HG03060 (cell line): ENCODE results near the gene PYROXD2.

ENCODE experiments used
- ATAC-seq: cut with Tn5 transposase; IDR thresholded peaks from one replicate; pipeline ENCODE4 v1.9.1; 2021; ENCODE audit warnings: low read depth, moderate number of reproducible peaks; ENCODE audit not compliant: unreplicated experiment

Gene PYROXD2

DNA sequence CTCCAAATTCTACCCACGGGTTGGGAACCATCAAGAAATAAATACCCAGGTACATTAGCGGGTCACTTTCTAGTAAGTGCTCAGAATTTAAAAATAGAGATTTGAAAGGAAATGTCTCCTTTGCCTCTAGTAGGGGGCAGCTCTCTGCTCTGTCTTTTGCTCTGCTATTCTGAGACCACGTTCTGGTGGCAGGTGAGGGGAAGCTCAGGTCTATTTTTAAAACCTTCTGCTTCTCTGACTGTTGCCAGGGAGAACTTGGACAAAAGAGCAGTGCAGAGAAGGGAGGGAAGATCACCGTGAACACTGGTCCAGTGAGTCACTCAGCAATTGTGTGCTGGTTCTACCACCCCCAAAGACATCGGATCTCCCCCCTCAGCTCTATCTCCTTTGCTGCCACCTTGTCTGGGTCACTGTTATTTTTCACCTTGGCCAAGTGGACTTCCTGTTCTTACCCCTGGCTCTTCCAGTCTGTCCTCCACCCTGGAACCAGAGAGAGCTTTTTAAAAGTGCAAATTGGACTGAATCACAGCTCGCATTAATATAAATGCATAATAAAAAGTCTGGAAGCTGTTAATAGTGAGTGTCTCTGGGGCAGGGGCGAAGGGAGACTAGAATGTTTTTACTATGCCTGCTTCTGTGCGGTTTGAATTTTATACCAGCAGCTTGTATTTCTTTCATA is 74.6 kb downstream of the PYROXD2 start:
- peak; percentile 13 for ATAC-seq

DNA sequence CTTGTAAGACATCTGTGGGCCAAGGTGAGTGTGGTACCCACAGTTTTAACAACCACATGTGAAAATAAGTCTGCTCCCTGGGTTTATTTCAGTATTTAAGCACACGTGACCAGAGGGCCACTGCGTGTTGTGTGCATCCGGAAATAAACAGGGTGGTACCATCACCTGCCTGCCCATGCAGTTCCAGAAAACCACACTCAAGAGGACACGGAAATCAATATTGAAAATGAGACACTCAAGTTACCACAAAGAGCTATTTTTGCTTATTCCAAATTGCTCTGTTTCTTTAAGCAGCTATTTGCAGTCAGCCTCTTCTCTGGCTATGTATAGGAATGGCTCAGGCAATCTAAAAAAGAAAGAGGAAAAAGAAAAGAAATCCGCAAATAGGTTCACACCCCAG is 75.2 kb downstream of the PYROXD2 start:
- peak; percentile 83 for ATAC-seq

DNA sequence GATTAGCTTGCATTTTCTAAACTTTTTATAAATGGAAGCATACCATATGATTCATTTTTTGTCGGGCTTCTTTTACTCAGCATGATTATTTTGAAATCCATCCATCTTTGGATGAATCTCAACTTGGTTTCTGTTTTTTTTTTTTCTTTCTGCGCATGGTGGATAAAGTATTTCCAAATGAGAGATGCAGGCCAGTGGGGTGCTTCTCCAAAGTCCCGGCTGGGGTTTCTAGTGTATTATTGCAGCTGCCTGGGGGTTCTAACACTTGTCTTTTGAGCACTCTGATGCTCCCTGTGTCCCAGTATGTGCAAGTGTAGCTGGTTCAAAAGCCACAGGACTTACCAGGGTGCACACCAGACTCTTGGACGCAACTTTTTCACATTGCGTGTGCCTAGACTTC is 76.1 kb downstream of the PYROXD2 start:
- ATAC-seq = no peak

DNA sequence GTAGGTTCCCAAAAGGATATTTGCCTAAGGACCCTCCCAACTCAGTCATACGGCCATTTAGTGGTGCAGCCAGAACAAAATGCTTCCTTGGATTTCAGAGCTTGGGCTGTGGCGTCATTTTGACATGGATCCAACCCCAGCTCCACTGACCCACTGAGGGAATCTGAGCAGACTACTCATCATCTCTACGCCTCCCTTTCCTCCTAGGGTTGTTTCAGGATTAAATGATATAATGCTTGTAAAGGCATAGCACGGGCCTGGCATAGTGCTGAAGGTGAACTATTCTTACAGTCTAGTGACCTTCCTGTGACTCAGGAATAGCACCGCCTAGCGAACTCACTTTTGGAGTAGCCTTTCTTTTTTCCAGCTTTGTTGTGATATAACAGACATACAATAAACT is 76.7 kb downstream of the PYROXD2 start:
- ATAC-seq = no peak

DNA sequence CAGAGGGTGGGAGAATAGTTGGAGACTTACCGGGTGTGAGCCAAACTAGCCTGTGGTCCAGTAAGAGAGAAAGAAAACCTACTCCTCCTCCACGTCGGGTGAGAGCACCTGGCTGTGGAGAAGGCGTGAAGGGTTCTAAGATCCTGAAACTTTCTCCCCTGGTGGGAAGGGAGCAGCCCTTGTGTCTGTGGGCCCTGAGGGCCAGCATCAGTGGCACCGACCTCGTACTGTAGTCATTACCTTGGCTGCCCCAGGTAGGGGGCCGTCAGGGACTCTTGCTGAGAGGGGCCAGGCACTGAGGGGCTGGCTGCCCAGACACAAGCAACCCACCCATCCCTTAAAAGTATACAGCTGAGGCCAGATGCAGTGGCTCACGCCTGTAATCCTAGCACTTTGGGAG is 77.5 kb downstream of the PYROXD2 start:
- no peak for ATAC-seq
